WERI-Rb-1 (cell line): ENCODE data around the gene ARHGAP10.
"Not testable (repeated sequence)": the region's sequence is repeated elsewhere in the genome, so short reads cannot be mapped to it uniquely, and the experiment has no call there.

Experiments
- DNase-seq: peaks from one replicate; pipeline ENCODE4 v3.0.0-alpha.2; 2020
- H3K27ac ChIP-seq: fragments of 250-450 bp; sonication (Bioruptor Pico); 2 replicates; pipeline ENCODE4 v1.5.1; 2020; ENCODE audit warnings: mild to moderate bottlenecking, moderate library complexity
- H3K27me3 ChIP-seq: fragments of 250-450 bp; sonication (Bioruptor Pico); 2 replicates; pipeline ENCODE4 v1.5.1; 2021; ENCODE audit warnings: mild to moderate bottlenecking, low read depth, moderate library complexity; ENCODE audit not compliant: insufficient read depth, severe bottlenecking
- H3K36me3 ChIP-seq: fragments of 250-450 bp; sonication (Bioruptor Pico); 2 replicates; pipeline ENCODE4 v1.5.1; 2020; ENCODE audit warnings: mild to moderate bottlenecking, moderate library complexity
- H3K4me3 ChIP-seq: 2 replicates; pipeline ENCODE4 v1.5.1; 2011; ENCODE audit warnings: low read depth, mild to moderate bottlenecking, control low read depth, low read length
- H3K9me3 ChIP-seq: fragments of 250-450 bp; sonication (Bioruptor Pico); 2 replicates; pipeline ENCODE4 v1.5.1; 2021; ENCODE audit warnings: mild to moderate bottlenecking, moderate library complexity; ENCODE audit not compliant: severe bottlenecking
- CTCF ChIP-seq: IDR thresholded peaks from 2 replicates; pipeline ENCODE4 v1.5.1; 2011; ENCODE audit warnings: low read depth, mild to moderate bottlenecking, control low read depth, inconsistent platforms, low read length

ARHGAP10 gene

DNA sequence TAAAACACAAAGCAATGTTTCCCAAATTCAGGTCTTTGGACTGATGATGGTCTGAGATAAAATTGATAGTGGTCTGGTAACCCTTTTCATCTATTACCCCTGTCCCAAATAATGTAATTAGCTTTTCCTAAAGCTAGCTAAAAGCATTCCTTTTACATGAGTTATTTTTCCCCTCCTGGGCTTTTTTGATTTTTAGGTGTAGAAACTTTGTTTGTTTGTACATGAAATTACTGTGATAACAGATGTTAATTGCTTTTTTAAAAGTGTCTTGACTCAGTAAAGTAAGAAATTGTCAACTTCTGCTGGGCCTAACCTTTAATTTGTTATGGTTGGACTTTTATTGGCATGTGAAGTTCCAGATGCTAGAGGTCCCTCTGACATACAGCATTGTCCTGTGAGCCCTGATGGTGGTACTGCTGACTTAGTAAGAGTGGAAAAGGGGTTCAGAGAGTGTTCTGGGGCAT is 145.5 kb downstream of the ARHGAP10 start:
- no peak for DNase-seq

GRCh38 chr4:147879676-147880075 is 147.8 kb downstream of the ARHGAP10 start:
- no peak for DNase-seq
- Histone ChIP-seq H3K36me3 (peaks cover 46% of the 10 kb centered on the region), H3K27me3 (no peaks in the 10 kb centered on the region), H3K4me3 (no peak overlapping the region), H3K27ac (no peak overlapping the region), H3K9me3 (no peaks in the 10 kb centered on the region)
- no peak for TF ChIP-seq CTCF

More for the DNA sequence above, 145.5 kb downstream of the ARHGAP10 start:
- no peaks in the 10 kb centered on the region for H3K9me3 ChIP-seq
- H3K36me3 ChIP-seq: peaks cover 45% of the 10 kb centered on the region
- no peaks in the 10 kb centered on the region for H3K27me3 ChIP-seq
- no peak overlapping the region for H3K27ac ChIP-seq
- no peak overlapping the region for H3K4me3 ChIP-seq
- no peak for TF ChIP-seq CTCF

DNA sequence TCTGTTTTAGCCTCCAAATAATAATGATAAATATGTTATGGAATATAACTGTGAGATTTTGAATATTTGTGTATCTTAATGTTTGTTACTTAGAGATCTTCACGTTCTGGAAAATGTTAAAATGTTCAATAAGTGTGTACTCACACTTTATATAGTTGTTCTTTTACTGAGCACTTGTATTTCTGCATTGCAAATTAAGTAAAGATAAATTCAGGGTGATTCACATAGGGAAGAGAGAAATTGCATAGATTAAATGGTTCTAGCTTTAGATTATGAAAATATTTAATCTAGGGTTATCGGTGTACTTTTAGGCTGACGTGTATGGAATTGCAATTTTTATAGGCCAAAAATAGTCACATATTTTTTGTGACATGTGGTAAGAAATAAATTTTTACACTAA is 148.6 kb downstream of the ARHGAP10 start:
- no peak for DNase-seq
- Histone ChIP-seq H3K27ac (no peak overlapping the region), H3K27me3 (no peaks in the 10 kb centered on the region), H3K9me3 (no peaks in the 10 kb centered on the region), H3K36me3 (peaks cover 43% of the 10 kb centered on the region), H3K4me3 (no peak overlapping the region)
- TF ChIP-seq CTCF: no peak

DNA sequence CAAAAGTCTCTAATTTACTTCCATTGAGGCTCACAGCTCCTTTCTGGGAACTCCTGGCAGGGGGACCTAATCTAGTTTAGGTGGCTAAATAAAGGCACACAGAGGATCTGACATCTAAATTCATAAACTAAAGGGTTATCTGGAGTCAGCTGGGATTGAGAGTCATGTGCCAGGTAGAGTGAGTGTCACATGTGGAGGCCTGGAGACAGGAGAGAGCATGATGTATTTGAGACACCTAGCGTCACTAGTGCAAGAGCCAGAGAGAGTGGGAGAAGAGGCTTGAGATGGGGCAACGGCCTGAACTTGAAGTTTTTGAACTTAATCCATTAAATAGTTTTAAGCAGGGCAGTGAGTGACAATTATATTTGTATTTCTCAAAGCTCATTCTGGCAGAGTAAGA is 152.6 kb downstream of the ARHGAP10 start:
- no peak for TF ChIP-seq CTCF
- H3K27ac ChIP-seq: no peak overlapping the region
- H3K9me3 ChIP-seq: no peaks in the 10 kb centered on the region
- DNase-seq: no peak
- peaks cover 42% of the 10 kb centered on the region for H3K36me3 ChIP-seq
- H3K27me3 ChIP-seq: no peaks in the 10 kb centered on the region
- no peak overlapping the region for H3K4me3 ChIP-seq

GRCh38 chr4:147885216-147885615 is 153.3 kb downstream of the ARHGAP10 start:
- not testable (repeated sequence) for H3K4me3 ChIP-seq, H3K9me3 ChIP-seq, H3K27ac ChIP-seq, H3K27me3 ChIP-seq, DNase-seq
- peaks cover 38% of the 10 kb centered on the region for H3K36me3 ChIP-seq

GRCh38 chr4:147891476-147892115 is 159.7 kb downstream of the ARHGAP10 start:
- no peak for TF ChIP-seq CTCF
- Histone ChIP-seq H3K27ac (no peak overlapping the region), H3K27me3 (no peaks in the 10 kb centered on the region), H3K9me3 (peaks cover 6% of the 10 kb centered on the region), H3K4me3 (no peak overlapping the region), H3K36me3 (peaks cover 14% of the 10 kb centered on the region)
- DNase-seq: no peak
